SK-N-SH treated with all-trans-retinoic acid at 6 μM for 48 hours (cell line): ENCODE data around the gene ANKS3.

Experiments
- ATAC-seq: fragments of 200-7000 bp; cut with Tn5 transposase; 3 replicates; pipeline ENCODE4 v1.9.1; 2020; ENCODE audit warnings: mild to moderate bottlenecking, moderate library complexity
- ARNTL ChIP-seq: fragments of 450-650 bp; formaldehyde crosslinking; IDR thresholded peaks from 2 replicates; pipeline ENCODE4 v1.5.0; 2020; ENCODE audit warnings: low read depth, mild to moderate bottlenecking, moderate library complexity, borderline replicate concordance
- BACH2 ChIP-seq: fragments of 250-450 bp; sonication (Bioruptor Pico); IDR thresholded peaks from 2 replicates; pipeline ENCODE4 v1.9.0; 2021; ENCODE audit warnings: mild to moderate bottlenecking, borderline replicate concordance
- ESRRG ChIP-seq: fragments of 250-450 bp; sonication (Bioruptor Pico); IDR thresholded peaks from 2 replicates; pipeline ENCODE4 v1.6.1; 2021; ENCODE audit warnings: mild to moderate bottlenecking
- GLIS3 ChIP-seq: fragments of 250-450 bp; sonication (Bioruptor Pico); IDR thresholded peaks from 2 replicates; pipeline ENCODE4 v1.5.0; 2020; ENCODE audit warnings: mild to moderate bottlenecking, moderate library complexity
- ISL1 ChIP-seq: fragments of 250-450 bp; sonication (Bioruptor Pico); IDR thresholded peaks from 2 replicates; pipeline ENCODE4 v2.1.2; 2022; ENCODE audit warnings: mild to moderate bottlenecking, moderate library complexity
- OSR1 ChIP-seq: fragments of 250-450 bp; sonication (Bioruptor Pico); IDR thresholded peaks from 2 replicates; pipeline ENCODE4 v1.8.0; 2022; ENCODE audit warnings: moderate library complexity, mild to moderate bottlenecking, inconsistent platforms
- PPARA ChIP-seq: fragments of 250-450 bp; sonication (Bioruptor Pico); IDR thresholded peaks from 2 replicates; pipeline ENCODE4 v1.5.0; 2020; ENCODE audit warnings: mild to moderate bottlenecking, borderline replicate concordance
- RARB ChIP-seq: fragments of 250-450 bp; sonication (Bioruptor Pico); IDR thresholded peaks from 2 replicates; pipeline ENCODE4 v1.8.0; 2021; ENCODE audit warnings: mild to moderate bottlenecking, moderate library complexity
- TCF4 ChIP-seq: fragments of 250-450 bp; sonication (Bioruptor Pico); IDR thresholded peaks from 2 replicates; pipeline ENCODE4 v1.8.0; 2021; ENCODE audit warnings: mild to moderate bottlenecking, moderate library complexity, borderline replicate concordance
- TOX ChIP-seq: fragments of 250-450 bp; sonication (Bioruptor Pico); IDR thresholded peaks from 2 replicates; pipeline ENCODE4 v1.8.0; 2021; ENCODE audit warnings: mild to moderate bottlenecking, moderate library complexity, borderline replicate concordance
- ZC3H10 ChIP-seq: fragments of 250-450 bp; sonication (Bioruptor Pico); IDR thresholded peaks from 2 replicates; pipeline ENCODE4 v1.5.1; 2021; ENCODE audit warnings: mild to moderate bottlenecking, moderate library complexity
- ZFP3 ChIP-seq: fragments of 250-450 bp; sonication (Bioruptor Pico); IDR thresholded peaks from 2 replicates; pipeline ENCODE4 v1.5.0; 2020; ENCODE audit warnings: mild to moderate bottlenecking, moderate library complexity
- ZNF565 ChIP-seq: fragments of 450-650 bp; formaldehyde crosslinking; conservative IDR thresholded peaks from 2 replicates; pipeline ENCODE4 v1.5.0; 2020; ENCODE audit warnings: low read depth, mild to moderate bottlenecking, moderate library complexity
- ZNF70 ChIP-seq: fragments of 450-650 bp; formaldehyde crosslinking; IDR thresholded peaks from 2 replicates; pipeline ENCODE4 v1.5.0; 2020; ENCODE audit warnings: mild to moderate bottlenecking, moderate library complexity
- ZNF8 ChIP-seq: fragments of 450-650 bp; formaldehyde crosslinking; IDR thresholded peaks from 2 replicates; pipeline ENCODE4 v1.5.0; 2020; ENCODE audit warnings: mild to moderate bottlenecking, moderate library complexity
- TF ChIP-seq, protein P1 (sequence below): fragments of 250-450 bp; sonication (Bioruptor Pico); IDR thresholded peaks from 2 replicates; pipeline ENCODE4 v1.5.0; 2020; ENCODE audit warnings: mild to moderate bottlenecking, moderate library complexity
- TF ChIP-seq, protein P2 (sequence below): fragments of 250-450 bp; sonication (Bioruptor Pico); IDR thresholded peaks from 2 replicates; pipeline ENCODE4 v1.8.0; 2020; ENCODE audit warnings: mild to moderate bottlenecking, moderate library complexity, borderline replicate concordance
- TF ChIP-seq, protein P3 (sequence below): fragments of 250-450 bp; sonication (Bioruptor Pico); IDR thresholded peaks from 2 replicates; pipeline ENCODE4 v1.5.1; 2021; ENCODE audit warnings: mild to moderate bottlenecking, moderate library complexity

Gene ANKS3

DNA sequence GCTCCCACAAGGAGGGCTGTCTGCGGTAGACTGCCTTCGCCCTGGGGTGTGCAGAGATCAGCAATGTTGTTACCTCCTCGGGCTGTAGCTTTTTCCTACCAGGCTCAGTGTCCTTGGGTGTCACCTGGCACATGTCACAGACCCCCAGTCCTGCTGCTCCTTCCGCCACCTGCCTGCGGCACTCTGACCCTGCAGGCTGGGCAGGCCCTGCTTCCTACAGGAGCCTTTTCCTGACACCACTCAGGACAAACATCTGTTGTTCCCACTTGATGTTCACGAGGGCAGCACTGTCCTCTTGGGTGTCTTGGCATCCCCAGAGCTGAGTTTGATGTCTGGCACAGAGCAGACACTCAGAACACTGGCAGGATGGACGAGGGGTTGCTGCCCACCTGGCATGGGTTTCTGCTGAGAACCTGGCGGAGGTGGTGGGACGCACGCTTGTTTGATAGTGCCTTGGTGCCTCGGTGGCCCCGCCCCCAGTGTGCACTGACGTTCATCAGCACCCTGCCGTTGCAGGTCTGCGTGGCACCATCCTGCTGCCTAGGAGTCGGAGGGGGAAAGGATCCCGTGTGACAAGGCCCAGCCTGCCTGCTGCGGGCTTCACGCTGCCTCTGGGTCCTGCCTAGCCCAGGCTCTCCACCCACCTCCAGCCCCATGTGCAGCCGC is 67.4 kb downstream of the ANKS3 start (continued):
- TF ChIP-seq RARB (CRISPR knock-in tag): no peak
- TF ChIP-seq, protein P1, sequence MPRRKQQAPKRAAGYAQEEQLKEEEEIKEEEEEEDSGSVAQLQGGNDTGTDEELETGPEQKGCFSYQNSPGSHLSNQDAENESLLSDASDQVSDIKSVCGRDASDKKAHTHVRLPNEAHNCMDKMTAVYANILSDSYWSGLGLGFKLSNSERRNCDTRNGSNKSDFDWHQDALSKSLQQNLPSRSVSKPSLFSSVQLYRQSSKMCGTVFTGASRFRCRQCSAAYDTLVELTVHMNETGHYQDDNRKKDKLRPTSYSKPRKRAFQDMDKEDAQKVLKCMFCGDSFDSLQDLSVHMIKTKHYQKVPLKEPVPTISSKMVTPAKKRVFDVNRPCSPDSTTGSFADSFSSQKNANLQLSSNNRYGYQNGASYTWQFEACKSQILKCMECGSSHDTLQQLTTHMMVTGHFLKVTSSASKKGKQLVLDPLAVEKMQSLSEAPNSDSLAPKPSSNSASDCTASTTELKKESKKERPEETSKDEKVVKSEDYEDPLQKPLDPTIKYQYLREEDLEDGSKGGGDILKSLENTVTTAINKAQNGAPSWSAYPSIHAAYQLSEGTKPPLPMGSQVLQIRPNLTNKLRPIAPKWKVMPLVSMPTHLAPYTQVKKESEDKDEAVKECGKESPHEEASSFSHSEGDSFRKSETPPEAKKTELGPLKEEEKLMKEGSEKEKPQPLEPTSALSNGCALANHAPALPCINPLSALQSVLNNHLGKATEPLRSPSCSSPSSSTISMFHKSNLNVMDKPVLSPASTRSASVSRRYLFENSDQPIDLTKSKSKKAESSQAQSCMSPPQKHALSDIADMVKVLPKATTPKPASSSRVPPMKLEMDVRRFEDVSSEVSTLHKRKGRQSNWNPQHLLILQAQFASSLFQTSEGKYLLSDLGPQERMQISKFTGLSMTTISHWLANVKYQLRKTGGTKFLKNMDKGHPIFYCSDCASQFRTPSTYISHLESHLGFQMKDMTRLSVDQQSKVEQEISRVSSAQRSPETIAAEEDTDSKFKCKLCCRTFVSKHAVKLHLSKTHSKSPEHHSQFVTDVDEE (CRISPR knock-in tag): no peak
- TF ChIP-seq, protein P2, sequence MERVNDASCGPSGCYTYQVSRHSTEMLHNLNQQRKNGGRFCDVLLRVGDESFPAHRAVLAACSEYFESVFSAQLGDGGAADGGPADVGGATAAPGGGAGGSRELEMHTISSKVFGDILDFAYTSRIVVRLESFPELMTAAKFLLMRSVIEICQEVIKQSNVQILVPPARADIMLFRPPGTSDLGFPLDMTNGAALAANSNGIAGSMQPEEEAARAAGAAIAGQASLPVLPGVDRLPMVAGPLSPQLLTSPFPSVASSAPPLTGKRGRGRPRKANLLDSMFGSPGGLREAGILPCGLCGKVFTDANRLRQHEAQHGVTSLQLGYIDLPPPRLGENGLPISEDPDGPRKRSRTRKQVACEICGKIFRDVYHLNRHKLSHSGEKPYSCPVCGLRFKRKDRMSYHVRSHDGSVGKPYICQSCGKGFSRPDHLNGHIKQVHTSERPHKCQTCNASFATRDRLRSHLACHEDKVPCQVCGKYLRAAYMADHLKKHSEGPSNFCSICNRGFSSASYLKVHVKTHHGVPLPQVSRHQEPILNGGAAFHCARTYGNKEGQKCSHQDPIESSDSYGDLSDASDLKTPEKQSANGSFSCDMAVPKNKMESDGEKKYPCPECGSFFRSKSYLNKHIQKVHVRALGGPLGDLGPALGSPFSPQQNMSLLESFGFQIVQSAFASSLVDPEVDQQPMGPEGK (CRISPR knock-in tag): no peak

DNA sequence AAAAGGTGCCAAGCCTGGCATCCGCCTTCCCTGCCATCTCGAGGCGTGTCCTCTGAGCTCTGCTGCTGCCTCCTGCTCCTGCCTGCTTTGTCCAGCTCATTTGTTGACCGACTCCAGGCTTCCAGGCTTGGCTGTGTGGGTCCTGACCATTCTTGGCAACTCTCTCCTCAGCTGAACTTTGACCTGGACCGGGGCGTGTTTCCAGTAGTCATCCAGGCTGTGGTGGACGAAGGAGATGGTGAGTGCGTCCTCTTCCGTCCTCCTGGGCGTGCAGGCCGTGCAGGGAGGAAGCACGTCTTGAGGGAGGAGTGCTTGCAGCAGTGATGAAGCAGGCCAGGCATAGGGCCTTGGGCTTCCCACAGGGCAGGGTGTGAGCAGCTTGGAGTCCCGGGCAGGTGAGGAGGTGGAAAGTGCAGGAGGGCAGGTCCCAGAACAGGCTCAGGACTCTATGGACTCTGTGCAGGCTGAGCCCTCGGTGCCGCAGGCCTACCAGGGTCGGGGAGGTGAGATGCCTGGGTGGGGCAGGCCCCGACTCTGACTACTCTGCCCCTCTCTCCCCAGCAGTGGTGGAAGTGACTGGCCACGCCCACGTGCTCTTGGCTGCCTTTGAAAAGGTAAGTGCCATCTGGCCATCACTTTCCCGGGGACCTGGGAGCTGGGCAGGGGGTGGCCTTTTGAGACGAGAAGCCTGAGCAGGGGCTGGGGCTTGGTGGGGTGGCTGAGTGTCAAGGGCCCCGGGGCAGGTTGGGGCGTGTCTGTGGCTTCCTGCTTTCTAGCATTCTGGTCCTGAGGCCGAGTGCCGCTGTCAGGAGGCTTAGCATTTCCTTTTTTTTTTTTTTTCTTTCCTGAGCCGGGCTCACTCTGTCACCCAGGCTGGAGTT is 69.3 kb downstream of the ANKS3 start:
- ATAC-seq: no peak

DNA sequence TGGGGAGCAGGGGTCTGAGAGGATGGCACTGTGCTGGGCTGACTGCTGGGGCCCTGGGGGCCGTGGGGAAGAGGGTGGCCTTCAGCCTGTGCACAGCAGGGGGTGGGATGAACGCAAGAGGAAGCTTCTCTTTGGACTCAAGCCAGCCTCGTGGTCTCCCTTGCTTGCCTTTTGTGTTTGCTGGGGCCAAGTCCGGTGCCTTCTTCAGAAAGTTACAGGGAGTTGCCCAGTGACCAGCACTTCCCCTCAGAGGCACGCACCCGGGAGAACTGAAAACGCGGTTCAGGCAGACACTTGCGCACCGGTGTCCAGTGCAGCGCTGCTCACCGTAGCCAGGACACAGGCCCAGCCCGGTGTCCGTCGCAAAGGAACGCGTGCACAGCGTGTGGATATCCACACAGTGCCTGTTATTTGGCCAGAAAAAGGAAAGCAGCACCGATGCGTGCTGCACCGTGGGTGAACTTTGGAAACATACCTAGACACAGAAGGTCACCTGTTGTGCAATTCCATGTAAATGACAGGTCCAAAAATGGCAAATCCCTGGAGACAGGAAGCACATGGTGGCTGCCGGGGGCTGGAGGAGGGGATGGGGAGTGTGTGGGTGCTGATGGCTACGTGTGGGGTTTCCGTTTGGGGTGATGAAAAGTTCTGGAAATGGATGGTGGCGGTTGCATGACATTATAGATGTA is 70.2 kb downstream of the ANKS3 start:
- no peak for TF ChIP-seq BACH2
- no peak for TF ChIP-seq OSR1 (CRISPR knock-in tag)
- TF ChIP-seq PPARA (CRISPR knock-in tag): no peak
- TF ChIP-seq TOX (CRISPR knock-in tag): no peak
- TF ChIP-seq GLIS3 (CRISPR knock-in tag): no peak
- TF ChIP-seq ISL1 (CRISPR knock-in tag): no peak
- no peak for TF ChIP-seq ZNF8
- TF ChIP-seq, protein P2 (CRISPR knock-in tag): no peak
- ATAC-seq: no peak

More for the DNA sequence above, 69.3 kb downstream of the ANKS3 start:
- TF ChIP-seq BACH2 (no peak), ESRRG (CRISPR knock-in tag) (no peak)

DNA sequence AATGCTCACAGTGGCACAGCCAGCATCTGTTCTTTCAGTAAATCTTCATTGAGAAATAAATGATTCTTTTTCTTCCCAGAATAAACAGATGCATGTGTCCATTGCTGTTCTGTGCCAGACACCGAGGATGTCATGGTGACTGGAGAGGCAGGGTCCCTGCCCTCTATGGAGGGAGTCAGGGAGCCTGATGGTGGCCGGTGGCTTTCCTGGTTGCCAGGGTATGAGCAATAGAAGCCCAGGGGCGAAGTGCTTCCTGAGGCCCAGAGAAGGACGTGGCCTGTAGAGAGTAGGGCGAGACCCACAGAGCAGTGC is 70.7 kb downstream of the ANKS3 start:
- TF ChIP-seq ZNF565: no peak
- TF ChIP-seq ZC3H10: no peak
- ATAC-seq: no peak

DNA sequence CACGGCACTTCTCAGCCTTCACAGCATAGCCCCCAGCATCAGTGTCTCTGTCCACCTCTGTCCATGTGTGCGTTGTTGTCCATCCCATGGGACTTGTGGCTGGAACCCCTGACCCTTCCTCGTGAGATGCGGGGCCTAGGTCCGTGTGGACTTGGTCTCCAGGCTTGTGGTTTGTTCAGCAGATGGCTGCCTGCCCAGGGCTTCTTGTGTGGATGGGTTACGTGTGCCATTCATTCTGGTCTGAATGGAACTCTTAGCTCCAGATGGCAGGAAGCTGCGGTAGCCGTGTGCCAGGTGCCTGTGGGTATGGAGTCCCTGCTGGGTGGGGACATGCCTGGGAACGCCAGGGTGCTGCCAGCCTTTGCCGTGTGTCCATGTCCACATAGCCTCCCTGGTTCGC is 72.4 kb downstream of the ANKS3 start:
- no peak for TF ChIP-seq TCF4 (CRISPR knock-in tag)
- no peak for TF ChIP-seq ZC3H10
- TF ChIP-seq, protein P1 (CRISPR knock-in tag): no peak
- TF ChIP-seq, protein P3, sequence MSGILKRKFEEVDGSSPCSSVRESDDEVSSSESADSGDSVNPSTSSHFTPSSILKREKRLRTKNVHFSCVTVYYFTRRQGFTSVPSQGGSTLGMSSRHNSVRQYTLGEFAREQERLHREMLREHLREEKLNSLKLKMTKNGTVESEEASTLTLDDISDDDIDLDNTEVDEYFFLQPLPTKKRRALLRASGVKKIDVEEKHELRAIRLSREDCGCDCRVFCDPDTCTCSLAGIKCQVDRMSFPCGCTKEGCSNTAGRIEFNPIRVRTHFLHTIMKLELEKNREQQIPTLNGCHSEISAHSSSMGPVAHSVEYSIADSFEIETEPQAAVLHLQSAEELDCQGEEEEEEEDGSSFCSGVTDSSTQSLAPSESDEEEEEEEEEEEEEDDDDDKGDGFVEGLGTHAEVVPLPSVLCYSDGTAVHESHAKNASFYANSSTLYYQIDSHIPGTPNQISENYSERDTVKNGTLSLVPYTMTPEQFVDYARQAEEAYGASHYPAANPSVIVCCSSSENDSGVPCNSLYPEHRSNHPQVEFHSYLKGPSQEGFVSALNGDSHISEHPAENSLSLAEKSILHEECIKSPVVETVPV: no peak
- TF ChIP-seq, protein P2 (CRISPR knock-in tag): no peak
- no peak for TF ChIP-seq ARNTL
- no peak for TF ChIP-seq ZFP3 (CRISPR knock-in tag)
- TF ChIP-seq OSR1 (CRISPR knock-in tag): no peak
- no peak for TF ChIP-seq ZNF70 (CRISPR knock-in tag)
- no peak for TF ChIP-seq ESRRG (CRISPR knock-in tag)
- TF ChIP-seq TOX (CRISPR knock-in tag): no peak
- no peak for ATAC-seq
